OCI-LY1 (cell line): ENCODE data around the gene LINC01488.

ENCODE experiments used
- EZH2 ChIP-seq: fragments of 200-600 bp; sonication (generic), shearing (Covaris generic); IDR thresholded peaks from 2 replicates; pipeline ENCODE4 v1.8.0; 2017; ENCODE audit warnings: borderline replicate concordance, mixed run types, mild to moderate bottlenecking, antibody characterized with exemption, low read length, moderate library complexity, mixed read lengths
- TF ChIP-seq, protein P1 (sequence below): fragments of 200-600 bp; sonication (generic), shearing (Covaris generic); IDR thresholded peaks from 2 replicates; pipeline ENCODE4 v1.5.1; 2017; ENCODE audit warnings: mild to moderate bottlenecking, antibody characterized with exemption, low read length, moderate library complexity, mixed read lengths

GRCh38 chr11:69513196-69513595 lies 31.7 kb downstream of the LINC01488 start:
- TF ChIP-seq, protein P1, sequence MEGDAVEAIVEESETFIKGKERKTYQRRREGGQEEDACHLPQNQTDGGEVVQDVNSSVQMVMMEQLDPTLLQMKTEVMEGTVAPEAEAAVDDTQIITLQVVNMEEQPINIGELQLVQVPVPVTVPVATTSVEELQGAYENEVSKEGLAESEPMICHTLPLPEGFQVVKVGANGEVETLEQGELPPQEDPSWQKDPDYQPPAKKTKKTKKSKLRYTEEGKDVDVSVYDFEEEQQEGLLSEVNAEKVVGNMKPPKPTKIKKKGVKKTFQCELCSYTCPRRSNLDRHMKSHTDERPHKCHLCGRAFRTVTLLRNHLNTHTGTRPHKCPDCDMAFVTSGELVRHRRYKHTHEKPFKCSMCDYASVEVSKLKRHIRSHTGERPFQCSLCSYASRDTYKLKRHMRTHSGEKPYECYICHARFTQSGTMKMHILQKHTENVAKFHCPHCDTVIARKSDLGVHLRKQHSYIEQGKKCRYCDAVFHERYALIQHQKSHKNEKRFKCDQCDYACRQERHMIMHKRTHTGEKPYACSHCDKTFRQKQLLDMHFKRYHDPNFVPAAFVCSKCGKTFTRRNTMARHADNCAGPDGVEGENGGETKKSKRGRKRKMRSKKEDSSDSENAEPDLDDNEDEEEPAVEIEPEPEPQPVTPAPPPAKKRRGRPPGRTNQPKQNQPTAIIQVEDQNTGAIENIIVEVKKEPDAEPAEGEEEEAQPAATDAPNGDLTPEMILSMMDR: no peak
- TF ChIP-seq EZH2: no peak
